Right lobe of liver (tissue), 4 donors: ENCODE data around the gene LRRC8D.

Source experiments
- CTCF ChIP-seq, 4 donors: fragments of 200-600 bp in 3 of 4; fragments of 450-650 bp in 1 of 4; IDR thresholded peaks; one replicate each; pipeline versions ENCODE4 v1.5.1 to v1.8.0; 2016 to 2022; ENCODE audit warnings: antibody characterized with exemption in 4 of 4, mild to moderate bottlenecking in 2 of 4
- POLR2A ChIP-seq: fragments of 450-650 bp; IDR thresholded peaks from one replicate; pipeline ENCODE4 v1.6.1; 2017; ENCODE audit warnings: antibody characterized with exemption, mild to moderate bottlenecking
- donor health status: DM: no; HTN: no; CAD: no.
- donor health status: DM: no; HTN: no; CAD: no.
- donor health status: DM: no; HTN: yes; CAD: no.

- TF ChIP-seq CTCF (IDR thresholded peaks at IDR 0.05) = no peak
- no peak for TF ChIP-seq POLR2A
Observed at GRCh38 chr1:89810302-89810701, 10.5 kb upstream of the LRRC8D start.
